GM23338 (cell line): ENCODE results near the gene IRF1. TPM values are rescaled to one million over a fixed set of nuclear protein-coding genes. Genes with fewer than 3 reads are reported as not detected.

ENCODE experiments used
- ATAC-seq: fragments of 200-7000 bp; cut with Tn5 transposase; 3 replicates; pipeline ENCODE4 v1.9.1; 2020
- DNase-seq: peaks from one replicate; pipeline ENCODE4 v3.0.0-alpha.2; 2015; ENCODE audit warnings: low spot score
- H2AFZ ChIP-seq: fragments of 200-600 bp; sonication (generic); 2 replicates; pipeline ENCODE4 v1.8.0; 2016; ENCODE audit warnings: antibody characterized with exemption, mild to moderate bottlenecking, moderate library complexity
- H3F3A ChIP-seq: fragments of 200-600 bp; sonication (generic); replicated peaks from 2 replicates; pipeline ENCODE4 v1.8.0; 2017; ENCODE audit warnings: antibody characterized with exemption, mixed run types, low read depth
- H3K27ac ChIP-seq: fragments of 200-600 bp; sonication (generic); 2 replicates; pipeline ENCODE4 v1.6.1; 2016; ENCODE audit warnings: low read depth
- H3K27me3 ChIP-seq: fragments of 200-600 bp; sonication (generic); 2 replicates; pipeline ENCODE4 v1.8.0; 2016; ENCODE audit warnings: mild to moderate bottlenecking, mixed run types, moderate library complexity; ENCODE audit not compliant: insufficient read depth
- H3K36me3 ChIP-seq: fragments of 200-600 bp; sonication (generic); 2 replicates; pipeline ENCODE4 v1.8.0; 2016; ENCODE audit warnings: mild to moderate bottlenecking; ENCODE audit not compliant: insufficient read depth
- H3K4me1 ChIP-seq: fragments of 200-600 bp; sonication (generic); 2 replicates; pipeline ENCODE4 v1.8.0; 2016; ENCODE audit warnings: mild to moderate bottlenecking, moderate library complexity; ENCODE audit not compliant: insufficient read depth
- H3K4me2 ChIP-seq: fragments of 200-600 bp; sonication (generic); 2 replicates; pipeline ENCODE4 v1.7.1; 2017; ENCODE audit warnings: mixed run types
- H3K4me3 ChIP-seq: fragments of 200-600 bp; sonication (generic); 2 replicates; pipeline ENCODE4 v1.6.1; 2016; ENCODE audit warnings: mixed run types
- H3K79me2 ChIP-seq: fragments of 200-600 bp; sonication (generic); replicated peaks from 2 replicates; pipeline ENCODE4 v1.8.0; 2017; ENCODE audit warnings: mild to moderate bottlenecking; ENCODE audit not compliant: insufficient read depth
- H3K9me2 ChIP-seq: fragments of 200-600 bp; sonication (generic); 2 replicates; pipeline ENCODE4 v1.8.0; 2017; ENCODE audit not compliant: insufficient read depth
- H4K20me1 ChIP-seq: fragments of 200-600 bp; sonication (generic); replicated peaks from 2 replicates; pipeline ENCODE4 v1.8.0; 2017; ENCODE audit warnings: mild to moderate bottlenecking; ENCODE audit not compliant: insufficient read depth
- H3K27ac Mint-ChIP-seq: 2 replicates; pipeline ENCODE4 v1.8.0; 2020; ENCODE audit warnings: inconsistent platforms, mild to moderate bottlenecking, moderate library complexity, mixed read lengths
- H3K27me3 Mint-ChIP-seq: 3 replicates; pipeline ENCODE4 v1.8.0; 2022; ENCODE audit warnings: low read depth, mild to moderate bottlenecking, moderate library complexity, mixed read lengths, inconsistent platforms; ENCODE audit not compliant: insufficient read depth, poor library complexity
- H3K36me3 Mint-ChIP-seq: 3 replicates; pipeline ENCODE4 v1.8.0; 2021; ENCODE audit warnings: low read depth, mild to moderate bottlenecking, inconsistent platforms, moderate library complexity, mixed read lengths
- H3K4me1 Mint-ChIP-seq: 3 replicates; pipeline ENCODE4 v1.8.0; 2020; ENCODE audit warnings: mild to moderate bottlenecking, inconsistent platforms, mixed read lengths
- H3K4me3 Mint-ChIP-seq: 3 replicates; pipeline ENCODE4 v1.8.0; 2021; ENCODE audit warnings: moderate library complexity, mild to moderate bottlenecking, inconsistent platforms, mixed read lengths
- H3K9me3 Mint-ChIP-seq: 3 replicates; pipeline ENCODE4 v1.8.0; 2020; ENCODE audit warnings: moderate library complexity, mild to moderate bottlenecking, inconsistent platforms, mixed read lengths
- CREB1 ChIP-seq: fragments of 250-450 bp; sonication (Bioruptor Pico); IDR thresholded peaks from 2 replicates; pipeline ENCODE4 v1.5.0; 2020; ENCODE audit warnings: low read depth, mild to moderate bottlenecking, moderate library complexity
- ETS1 ChIP-seq: IDR thresholded peaks from 2 replicates; pipeline ENCODE4 v1.6.1; 2016; ENCODE audit warnings: antibody characterized with exemption
- EZH2phosphoT487 ChIP-seq: fragments of 200-600 bp; sonication (generic); IDR thresholded peaks from one replicate; pipeline ENCODE4 v1.8.1; 2018; ENCODE audit warnings: antibody characterized with exemption; ENCODE audit not compliant: unreplicated experiment
- JUNB ChIP-seq: IDR thresholded peaks from one replicate; pipeline ENCODE4 v1.6.1; 2016; ENCODE audit warnings: antibody characterized with exemption; ENCODE audit not compliant: unreplicated experiment
- NANOG ChIP-seq: IDR thresholded peaks from 2 replicates; pipeline ENCODE4 v1.6.1; 2016; ENCODE audit warnings: antibody characterized with exemption, borderline replicate concordance
- POLR2AphosphoS5 ChIP-seq: IDR thresholded peaks from 2 replicates; pipeline ENCODE4 v1.6.1; 2016; ENCODE audit warnings: antibody characterized with exemption, low read depth
- REST ChIP-seq: IDR thresholded peaks from one replicate; pipeline ENCODE4 v1.6.1; 2018; ENCODE audit warnings: antibody characterized with exemption; ENCODE audit not compliant: unreplicated experiment
- STAT1 ChIP-seq: IDR thresholded peaks from one replicate; pipeline ENCODE4 v1.6.1; 2016; ENCODE audit warnings: antibody characterized with exemption; ENCODE audit not compliant: unreplicated experiment
- ZNF114 ChIP-seq: fragments of 250-450 bp; sonication (Bioruptor Pico); IDR thresholded peaks from 2 replicates; pipeline ENCODE4 v1.5.0; 2020; ENCODE audit warnings: mild to moderate bottlenecking, moderate library complexity
- ZNF331 ChIP-seq: fragments of 250-450 bp; sonication (Bioruptor Pico); IDR thresholded peaks from 2 replicates; pipeline ENCODE4 v1.5.0; 2020; ENCODE audit warnings: low read depth, mild to moderate bottlenecking, moderate library complexity
- polyA plus RNA-seq: library from polyadenylated mRNA; unstranded; fragments of >200 nt; fragmentation: Nextera tagmentation; extraction: Ambion mirVana; gene quantifications from 2 replicates; pipeline ENCODE4 v1.2.1, GENCODE V29; 2016
- total RNA-seq: library from RNA; depleted of rRNA; stranded (reverse); fragments of >200 nt; shearing (Covaris generic); gene quantifications from 2 replicates; pipeline ENCODE4 v1.2.3, GENCODE V29; 2014
- TF ChIP-seq, protein P1 (sequence below), 2 experiments: fragments of 200-600 bp in 1 of 2; sonication (generic) in 1 of 2; conservative IDR thresholded peaks; 2 replicates each; pipeline versions ENCODE4 v1.5.1 to v1.6.1; 2016 to 2017; ENCODE audit warnings: antibody characterized with exemption in 2 of 2, low read depth in 2 of 2, mild to moderate bottlenecking in 2 of 2, moderate library complexity in 1 of 2
- TF ChIP-seq, protein P2 (sequence below): fragments of 250-450 bp; sonication (Bioruptor Pico); IDR thresholded peaks from 2 replicates; pipeline ENCODE4 v1.5.0; 2020; ENCODE audit warnings: mild to moderate bottlenecking, moderate library complexity

Gene IRF1
- total and polyA plus RNA-seq, 2 experiments from 2014 or later, result 6.9 to 8.6 TPM

DNA sequence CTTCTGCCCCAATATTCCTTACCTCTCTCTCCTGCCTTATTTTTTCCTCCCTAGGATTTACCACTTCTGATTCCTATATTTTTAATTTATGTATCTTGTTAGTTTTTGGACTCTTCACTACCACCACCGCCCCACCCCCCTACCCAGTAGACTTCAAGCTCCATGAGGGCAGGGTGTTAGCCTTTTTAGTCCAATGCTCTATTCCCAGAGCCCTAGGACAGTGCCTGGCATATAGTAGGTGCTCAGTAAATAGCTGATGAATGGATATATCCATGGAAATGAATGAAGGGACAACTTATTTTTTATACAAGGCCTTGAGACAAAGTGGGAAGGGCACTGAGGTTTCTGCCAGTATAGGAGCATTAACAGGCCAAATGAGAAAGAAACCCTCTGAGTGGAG, 41.5 kb downstream of the IRF1 start:
- no peak overlapping the region for H3K27ac ChIP-seq
- Mint-ChIP-seq H3K36me3 (peaks cover 10% of the 10 kb centered on the region), H3K4me1 (peaks cover 43% of the 10 kb centered on the region), H3K9me3 (peaks cover 10% of the 10 kb centered on the region), H3K27ac (no peak overlapping the region), H3K4me3 (no peak overlapping the region), H3K27me3 (peaks cover 18% of the 10 kb centered on the region)
- H3K9me2 ChIP-seq, result peaks cover 2% of the 10 kb centered on the region; the same call in 1 of the 2 replicates
- H3K27me3 ChIP-seq, result no peaks in the 10 kb centered on the region
- DNase-seq, result no peak
- ATAC-seq, result no peak
- no peak for TF ChIP-seq NANOG
- TF ChIP-seq ETS1, result no peak
- no peak for TF ChIP-seq REST
- TF ChIP-seq, protein P1, sequence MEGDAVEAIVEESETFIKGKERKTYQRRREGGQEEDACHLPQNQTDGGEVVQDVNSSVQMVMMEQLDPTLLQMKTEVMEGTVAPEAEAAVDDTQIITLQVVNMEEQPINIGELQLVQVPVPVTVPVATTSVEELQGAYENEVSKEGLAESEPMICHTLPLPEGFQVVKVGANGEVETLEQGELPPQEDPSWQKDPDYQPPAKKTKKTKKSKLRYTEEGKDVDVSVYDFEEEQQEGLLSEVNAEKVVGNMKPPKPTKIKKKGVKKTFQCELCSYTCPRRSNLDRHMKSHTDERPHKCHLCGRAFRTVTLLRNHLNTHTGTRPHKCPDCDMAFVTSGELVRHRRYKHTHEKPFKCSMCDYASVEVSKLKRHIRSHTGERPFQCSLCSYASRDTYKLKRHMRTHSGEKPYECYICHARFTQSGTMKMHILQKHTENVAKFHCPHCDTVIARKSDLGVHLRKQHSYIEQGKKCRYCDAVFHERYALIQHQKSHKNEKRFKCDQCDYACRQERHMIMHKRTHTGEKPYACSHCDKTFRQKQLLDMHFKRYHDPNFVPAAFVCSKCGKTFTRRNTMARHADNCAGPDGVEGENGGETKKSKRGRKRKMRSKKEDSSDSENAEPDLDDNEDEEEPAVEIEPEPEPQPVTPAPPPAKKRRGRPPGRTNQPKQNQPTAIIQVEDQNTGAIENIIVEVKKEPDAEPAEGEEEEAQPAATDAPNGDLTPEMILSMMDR (conservative IDR thresholded peaks at IDR 0.05; ENCODE audit: low read depth in 2 of 2), result no peak
- TF ChIP-seq, protein P2, sequence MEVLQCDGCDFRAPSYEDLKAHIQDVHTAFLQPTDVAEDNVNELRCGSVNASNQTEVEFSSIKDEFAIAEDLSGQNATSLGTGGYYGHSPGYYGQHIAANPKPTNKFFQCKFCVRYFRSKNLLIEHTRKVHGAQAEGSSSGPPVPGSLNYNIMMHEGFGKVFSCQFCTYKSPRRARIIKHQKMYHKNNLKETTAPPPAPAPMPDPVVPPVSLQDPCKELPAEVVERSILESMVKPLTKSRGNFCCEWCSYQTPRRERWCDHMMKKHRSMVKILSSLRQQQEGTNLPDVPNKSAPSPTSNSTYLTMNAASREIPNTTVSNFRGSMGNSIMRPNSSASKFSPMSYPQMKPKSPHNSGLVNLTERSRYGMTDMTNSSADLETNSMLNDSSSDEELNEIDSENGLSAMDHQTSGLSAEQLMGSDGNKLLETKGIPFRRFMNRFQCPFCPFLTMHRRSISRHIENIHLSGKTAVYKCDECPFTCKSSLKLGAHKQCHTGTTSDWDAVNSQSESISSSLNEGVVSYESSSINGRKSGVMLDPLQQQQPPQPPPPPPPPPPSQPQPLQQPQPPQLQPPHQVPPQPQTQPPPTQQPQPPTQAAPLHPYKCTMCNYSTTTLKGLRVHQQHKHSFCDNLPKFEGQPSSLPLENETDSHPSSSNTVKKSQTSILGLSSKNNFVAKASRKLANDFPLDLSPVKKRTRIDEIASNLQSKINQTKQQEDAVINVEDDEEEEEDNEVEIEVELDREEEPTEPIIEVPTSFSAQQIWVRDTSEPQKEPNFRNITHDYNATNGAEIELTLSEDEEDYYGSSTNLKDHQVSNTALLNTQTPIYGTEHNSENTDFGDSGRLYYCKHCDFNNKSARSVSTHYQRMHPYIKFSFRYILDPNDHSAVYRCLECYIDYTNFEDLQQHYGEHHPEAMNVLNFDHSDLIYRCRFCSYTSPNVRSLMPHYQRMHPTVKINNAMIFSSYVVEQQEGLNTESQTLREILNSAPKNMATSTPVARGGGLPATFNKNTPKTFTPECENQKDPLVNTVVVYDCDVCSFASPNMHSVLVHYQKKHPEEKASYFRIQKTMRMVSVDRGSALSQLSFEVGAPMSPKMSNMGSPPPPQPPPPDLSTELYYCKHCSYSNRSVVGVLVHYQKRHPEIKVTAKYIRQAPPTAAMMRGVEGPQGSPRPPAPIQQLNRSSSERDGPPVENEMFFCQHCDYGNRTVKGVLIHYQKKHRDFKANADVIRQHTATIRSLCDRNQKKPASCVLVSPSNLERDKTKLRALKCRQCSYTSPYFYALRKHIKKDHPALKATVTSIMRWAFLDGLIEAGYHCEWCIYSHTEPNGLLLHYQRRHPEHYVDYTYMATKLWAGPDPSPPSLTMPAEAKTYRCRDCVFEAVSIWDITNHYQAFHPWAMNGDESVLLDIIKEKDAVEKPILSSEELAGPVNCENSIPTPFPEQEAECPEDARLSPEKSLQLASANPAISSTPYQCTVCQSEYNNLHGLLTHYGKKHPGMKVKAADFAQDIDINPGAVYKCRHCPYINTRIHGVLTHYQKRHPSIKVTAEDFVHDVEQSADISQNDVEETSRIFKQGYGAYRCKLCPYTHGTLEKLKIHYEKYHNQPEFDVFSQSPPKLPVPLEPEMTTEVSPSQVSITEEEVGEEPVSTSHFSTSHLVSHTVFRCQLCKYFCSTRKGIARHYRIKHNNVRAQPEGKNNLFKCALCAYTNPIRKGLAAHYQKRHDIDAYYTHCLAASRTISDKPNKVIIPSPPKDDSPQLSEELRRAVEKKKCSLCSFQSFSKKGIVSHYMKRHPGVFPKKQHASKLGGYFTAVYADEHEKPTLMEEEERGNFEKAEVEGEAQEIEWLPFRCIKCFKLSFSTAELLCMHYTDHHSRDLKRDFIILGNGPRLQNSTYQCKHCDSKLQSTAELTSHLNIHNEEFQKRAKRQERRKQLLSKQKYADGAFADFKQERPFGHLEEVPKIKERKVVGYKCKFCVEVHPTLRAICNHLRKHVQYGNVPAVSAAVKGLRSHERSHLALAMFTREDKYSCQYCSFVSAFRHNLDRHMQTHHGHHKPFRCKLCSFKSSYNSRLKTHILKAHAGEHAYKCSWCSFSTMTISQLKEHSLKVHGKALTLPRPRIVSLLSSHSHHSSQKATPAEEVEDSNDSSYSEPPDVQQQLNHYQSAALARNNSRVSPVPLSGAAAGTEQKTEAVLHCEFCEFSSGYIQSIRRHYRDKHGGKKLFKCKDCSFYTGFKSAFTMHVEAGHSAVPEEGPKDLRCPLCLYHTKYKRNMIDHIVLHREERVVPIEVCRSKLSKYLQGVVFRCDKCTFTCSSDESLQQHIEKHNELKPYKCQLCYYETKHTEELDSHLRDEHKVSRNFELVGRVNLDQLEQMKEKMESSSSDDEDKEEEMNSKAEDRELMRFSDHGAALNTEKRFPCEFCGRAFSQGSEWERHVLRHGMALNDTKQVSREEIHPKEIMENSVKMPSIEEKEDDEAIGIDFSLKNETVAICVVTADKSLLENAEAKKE, result no peak
- TF ChIP-seq JUNB, result no peak
- no peak for TF ChIP-seq ZNF331 (CRISPR knock-in tag)
- TF ChIP-seq CREB1 (CRISPR knock-in tag), result no peak
- no peak for TF ChIP-seq EZH2phosphoT487
- TF ChIP-seq ZNF114 (CRISPR knock-in tag), result no peak
- TF ChIP-seq STAT1, result no peak
- no peak for TF ChIP-seq POLR2AphosphoS5
- no peaks in the 10 kb centered on the region for H4K20me1 ChIP-seq
- H3K4me3 ChIP-seq, result no peak overlapping the region
- H3K4me2 ChIP-seq, result no peak overlapping the region
- H3K79me2 ChIP-seq, result no peaks in the 10 kb centered on the region
- no peaks in the 10 kb centered on the region for H3F3A ChIP-seq
- no peak overlapping the region for H2AFZ ChIP-seq
- H3K36me3 ChIP-seq, result no peaks in the 10 kb centered on the region
- H3K4me1 ChIP-seq, result peaks cover 24% of the 10 kb centered on the region
